Right ventricle myocardium superior (tissue), 1 donor: ENCODE data around the gene SIRT2. TPM values are rescaled to one million over a fixed set of nuclear protein-coding genes. Genes with fewer than 3 reads are reported as not detected.
"Not testable (repeated sequence)": the region's sequence is repeated elsewhere in the genome, so short reads cannot be mapped to it uniquely, and the experiment has no call there.

Source experiments
- ATAC-seq: fragments of 200-7000 bp; cut with Tn5 transposase; one replicate; pipeline ENCODE4 v1.9.1; 2020; ENCODE audit warnings: mild to moderate bottlenecking; ENCODE audit not compliant: poor library complexity
- DNase-seq: peaks from one replicate; pipeline ENCODE4 v3.0.0-alpha.2; 2020
- intact Hi-C: fragments of 100-400 bp; cut with DNase I; formaldehyde crosslinking; loops from one replicate; pipeline ENCODE4 v1.11.2; 2022
- total RNA-seq: library from RNA; stranded (reverse); fragmentation: NEBNext Ultra II Directional; extraction: Animal tissue kit (Norgen Biotek cat#: 25700); gene quantifications from one replicate; pipeline ENCODE4 v1.2.1, GENCODE V29; 2021
- donor health status: DM: no; HTN: yes; CAD: no; lungs with severe emphysema.

The SIRT2 gene
- total RNA-seq, 1 donor from 2014 or later = 96.2 TPM

GRCh38 chr19:38839816-38840582 is 59.4 kb downstream of the SIRT2 start:
- intact Hi-C loops = loop anchor here (10.0 kb wide), 1 partner anchor 205 kb away; no protein-coding TSS in a partner anchor
- DNase-seq (peak; percentile 41), ATAC-seq (no peak)

GRCh38 chr19:38838986-38839761 is 60.2 kb downstream of the SIRT2 start:
- ATAC-seq (no peak), DNase-seq (peak; percentile 15)
- intact Hi-C loops = no loop called here

- intact Hi-C loops = no loop called here
- DNase-seq (peak; percentile 26), ATAC-seq (no peak)
These were observed 61.0 kb downstream of the SIRT2 start for GRCh38 chr19:38838208-38838985.

GRCh38 chr19:38837656-38838121 is 61.7 kb downstream of the SIRT2 start:
- DNase-seq (no peak), ATAC-seq (no peak)
- intact Hi-C loops = no loop called here

- intact Hi-C loops = no loop called here
- ATAC-seq = no peak
- no peak for DNase-seq
These were observed 62.3 kb downstream of the SIRT2 start for GRCh38 chr19:38836983-38837626.

GRCh38 chr19:38836159-38836982 is 63.0 kb downstream of the SIRT2 start:
- no peak for ATAC-seq
- no peak for DNase-seq
- intact Hi-C loops = no loop called here

- ATAC-seq = no peak
- DNase-seq = no peak
- intact Hi-C loops = no loop called here
These were observed 64.8 kb downstream of the SIRT2 start for GRCh38 chr19:38834590-38834989.

- DNase-seq = no peak
- intact Hi-C loops = no loop called here
- no peak for ATAC-seq
These were observed 65.3 kb downstream of the SIRT2 start for GRCh38 chr19:38834104-38834490.

GRCh38 chr19:38833092-38833425 is 66.4 kb downstream of the SIRT2 start:
- intact Hi-C loops = no loop called here
- no peak for DNase-seq
- ATAC-seq = no peak

GRCh38 chr19:38831142-38831605 is 68.2 kb downstream of the SIRT2 start:
- DNase-seq = peak; percentile 86

GRCh38 chr19:38830039-38830733 is 69.2 kb downstream of the SIRT2 start:
- ATAC-seq (no peak), DNase-seq (no peak)
- intact Hi-C loops = no loop called here

More at GRCh38 chr19:38831142-38831605, 68.2 kb downstream of the SIRT2 start:
- intact Hi-C loops = no loop called here
- ATAC-seq = peak; percentile 75

GRCh38 chr19:38829203-38829602 is 70.2 kb downstream of the SIRT2 start:
- ATAC-seq, DNase-seq, intact Hi-C loops: not testable (repeated sequence)

Other genes starting within 250 kb of the SIRT2 start
- gene CAPN12, start 155.1 kb downstream of the SIRT2 start, total RNA-seq = not detected
- gene LGALS7, start 126.1 kb downstream of the SIRT2 start, total RNA-seq = not detected
- gene LGALS7B, start 110.4 kb downstream of the SIRT2 start, total RNA-seq = not detected
- gene LGALS4, start 86.7 kb downstream of the SIRT2 start, total RNA-seq = 0.86 TPM
- gene ECH1, start 67.8 kb downstream of the SIRT2 start, total RNA-seq = 1,260 TPM
- 158 TPM for gene HNRNPL, start 49.6 kb downstream of the SIRT2 start, total RNA-seq
- 6.3 TPM for gene RINL, start 21.3 kb downstream of the SIRT2 start, total RNA-seq
- gene NFKBIB, start 351 bp upstream of the SIRT2 start, total RNA-seq = 14.5 TPM
- gene CCER2, start 12.6 kb upstream of the SIRT2 start, total RNA-seq = not detected
- 14.5 TPM for gene SARS2, start 31.1 kb upstream of the SIRT2 start, total RNA-seq
- gene MRPS12, start 31.3 kb upstream of the SIRT2 start, total RNA-seq = 74.3 TPM
- gene FBXO17, start 76.1 kb upstream of the SIRT2 start, total RNA-seq = 1.7 TPM
- 13.0 TPM for gene FBXO27, start 132.9 kb upstream of the SIRT2 start, total RNA-seq
- not detected for gene ACP7, start 184.8 kb upstream of the SIRT2 start, total RNA-seq
- gene PAK4, start 226.2 kb upstream of the SIRT2 start, total RNA-seq = 14.0 TPM